COLO668 (cell line): ENCODE measurements around the gene CNTN4.
"Not testable (repeated sequence)": the region's sequence is repeated elsewhere in the genome, so short reads cannot be mapped to it uniquely, and the experiment has no call there.

ENCODE experiments used
- DNase-seq: peaks from one replicate; lab custom pipeline; 2025; ENCODE audit not compliant: unreplicated experiment; lab: John Stamatoyannopoulos, UW

Gene CNTN4

GRCh38 chr3:2098398-2099027 is at the start of gene CNTN4:
Gene CNTN4 (plus strand): TSS chr3:2098866.
- peak; percentile 95 for DNase-seq

DNA sequence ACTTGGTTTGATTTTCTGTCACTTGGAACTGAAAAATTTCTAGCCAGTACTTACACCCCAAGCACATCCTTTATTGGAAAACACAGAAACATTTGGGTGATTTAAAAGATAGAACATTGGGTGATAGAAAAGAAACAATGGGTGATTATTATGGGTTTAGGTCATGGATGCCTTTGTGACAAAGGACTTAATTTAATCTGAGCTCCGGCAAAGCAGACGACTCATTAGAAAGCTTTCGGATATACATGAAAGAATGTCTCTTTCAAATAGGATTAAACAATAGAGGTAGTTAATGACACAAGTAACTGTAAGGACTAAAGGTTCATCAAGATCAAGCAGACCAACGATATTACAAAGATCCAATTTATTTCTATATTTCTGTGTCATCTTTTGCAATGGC is 37.3 kb upstream of the CNTN4 start:
- DNase-seq = no peak

- DNase-seq = no peak
Measured at GRCh38 chr3:2071531-2071930, 27.1 kb upstream of the CNTN4 start.

GRCh38 chr3:2078821-2079220 is 19.8 kb upstream of the CNTN4 start:
- DNase-seq = no peak

DNA sequence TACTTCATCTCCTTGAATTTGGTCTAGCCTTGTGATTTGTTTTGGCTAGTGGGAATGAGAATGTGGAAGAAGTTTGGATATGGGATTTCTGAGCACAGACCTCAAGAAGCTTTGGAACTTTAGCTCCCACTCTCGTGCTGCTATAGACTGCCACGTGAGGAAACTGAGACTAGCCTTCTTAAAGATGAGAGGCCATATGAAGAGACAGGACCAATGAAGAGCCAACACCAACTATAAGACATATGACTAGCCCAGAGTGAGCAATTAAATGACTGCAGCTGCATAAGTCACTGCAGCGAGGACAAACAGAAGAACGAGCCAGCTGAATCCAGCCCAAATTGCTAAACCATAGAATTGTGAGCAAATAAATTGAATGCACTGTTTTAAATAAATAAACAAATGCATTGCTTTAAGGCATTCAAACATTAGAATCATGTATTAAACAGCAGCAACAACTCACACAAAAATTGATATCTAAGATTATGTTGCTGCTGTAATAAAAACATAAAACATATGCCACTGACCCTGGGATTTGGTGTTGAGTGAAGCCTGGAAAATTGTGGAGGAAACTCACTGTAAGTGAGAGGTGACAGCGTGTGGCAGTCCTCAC is 15.7 kb upstream of the CNTN4 start:
- no peak for DNase-seq

DNA sequence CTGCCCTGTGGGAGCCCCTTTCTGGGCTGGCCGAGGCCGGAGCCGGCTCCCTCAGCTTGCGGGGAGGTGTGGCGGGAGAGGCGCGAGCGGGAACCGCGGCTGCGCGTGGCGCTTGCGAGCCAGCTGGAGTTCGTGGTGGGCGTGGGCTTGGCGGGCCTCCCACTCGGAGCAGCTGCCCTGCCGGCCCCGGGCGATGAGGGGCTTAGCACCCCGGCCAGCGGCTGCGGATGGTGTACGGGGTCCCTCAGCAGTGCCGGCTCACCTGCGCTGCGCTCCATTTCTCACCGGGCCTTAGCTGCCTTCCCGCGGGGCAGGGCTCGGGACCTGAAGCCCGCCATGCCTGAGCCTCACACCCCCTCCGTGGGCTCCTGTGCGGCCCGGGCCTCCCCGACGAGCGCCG is 15.1 kb upstream of the CNTN4 start:
- not testable (repeated sequence) for DNase-seq

- no peak for DNase-seq
Measured at GRCh38 chr3:2090095-2090911, 8.4 kb upstream of the CNTN4 start.

- no peak for DNase-seq
Measured at GRCh38 chr3:2092758-2093157, 5.9 kb upstream of the CNTN4 start.

DNA sequence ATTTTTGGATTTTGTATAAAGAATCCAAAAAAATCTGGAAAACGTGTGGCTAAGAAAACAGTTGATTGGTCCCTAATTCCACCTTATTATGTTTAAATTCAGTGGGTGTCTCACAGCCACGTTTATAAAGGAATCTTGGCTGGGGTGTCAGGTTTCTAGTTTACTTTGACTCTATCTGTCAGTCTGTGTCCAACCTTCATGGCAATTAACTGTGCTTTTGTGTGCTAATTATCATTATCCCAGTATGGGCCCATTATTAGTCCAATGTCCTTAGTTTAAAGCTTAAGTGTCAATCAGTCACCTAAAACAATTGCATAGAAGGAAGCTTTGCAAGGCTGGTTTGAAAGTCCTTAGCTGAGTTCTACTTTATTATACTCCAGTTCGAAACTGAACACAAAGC is 3.7 kb upstream of the CNTN4 start:
- DNase-seq = no peak

DNA sequence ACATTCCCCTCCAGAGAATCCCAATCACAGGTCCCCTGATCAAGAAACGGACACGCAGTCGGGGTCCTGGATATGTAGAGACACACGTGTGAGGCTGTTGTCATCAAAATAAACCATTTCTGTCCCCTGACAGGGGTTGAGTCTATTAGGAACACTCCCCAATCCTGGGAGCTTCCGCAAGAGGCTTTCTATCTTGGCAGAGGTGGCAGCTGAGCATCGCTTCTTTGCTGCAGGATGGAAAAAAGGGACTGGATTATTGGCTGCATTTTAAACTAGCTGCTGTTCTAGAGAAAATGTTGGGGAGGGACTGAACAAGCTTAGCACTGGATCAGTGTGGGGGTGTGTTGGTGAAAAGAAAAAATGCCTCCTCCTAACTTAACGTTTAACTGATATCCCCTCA is 2.5 kb upstream of the CNTN4 start:
- DNase-seq = no peak

DNA sequence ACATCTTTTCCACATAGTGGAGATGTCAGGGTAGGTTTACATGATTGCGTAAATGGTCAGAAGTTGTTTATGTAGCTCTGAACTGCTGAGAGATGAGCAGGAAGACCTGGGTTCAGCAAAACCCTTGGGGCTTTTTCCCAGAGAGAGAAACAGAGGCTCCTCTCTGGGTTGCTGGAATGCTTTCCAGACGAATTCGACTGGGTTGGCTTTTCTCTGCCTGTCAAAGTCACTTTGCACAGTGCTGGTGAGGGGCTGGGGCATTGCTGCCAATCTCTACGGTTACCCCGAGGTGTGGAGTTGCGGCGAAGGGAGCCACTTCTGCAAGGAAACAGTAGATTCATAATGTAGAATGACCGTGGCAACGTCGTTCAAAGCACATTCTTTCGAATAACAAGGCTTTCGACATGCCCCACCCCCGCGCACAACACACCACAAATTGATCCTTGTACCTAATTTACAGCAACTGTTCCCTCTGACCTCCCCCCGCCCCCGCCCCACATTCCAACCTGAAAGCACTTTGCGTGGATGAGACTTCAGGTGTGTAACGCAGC is 950 bp upstream of the CNTN4 start:
- peak; percentile 32 for DNase-seq

DNA sequence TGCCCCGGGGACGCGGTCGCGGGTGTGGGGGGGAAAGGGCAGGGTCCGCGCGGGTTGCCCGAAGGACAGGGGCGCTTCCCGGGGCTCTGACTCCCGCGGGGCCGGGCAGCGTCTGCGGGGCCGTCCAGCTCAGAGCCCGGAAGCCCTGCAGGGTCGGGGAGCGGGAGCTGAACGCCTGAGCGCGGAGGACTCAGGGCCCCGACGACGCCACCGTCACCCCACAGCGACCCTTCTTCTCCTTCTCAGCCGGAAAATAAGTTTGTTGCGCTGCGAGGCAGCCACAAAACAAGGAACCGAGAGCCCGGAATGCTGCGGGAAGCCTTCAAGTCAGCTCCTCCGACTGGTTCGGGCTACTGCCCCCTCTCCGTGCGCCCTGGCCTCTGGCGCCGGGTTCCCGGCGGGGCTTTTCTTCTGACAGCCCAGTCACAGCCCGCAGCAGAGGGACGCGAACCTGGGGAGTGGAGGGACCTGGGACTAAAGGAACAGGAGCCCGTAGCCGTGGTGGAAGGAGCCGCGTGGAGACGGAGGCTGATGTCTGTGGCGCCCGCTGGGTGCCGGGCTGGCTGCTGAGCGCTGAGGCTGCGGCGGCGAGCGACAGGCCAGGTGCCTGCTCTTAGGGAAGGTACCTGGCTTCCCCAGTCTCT is 484 bp downstream of the CNTN4 start:
- peak; percentile 64 for DNase-seq

GRCh38 chr3:2099779-2100191 is 1.1 kb downstream of the CNTN4 start:
- peak; percentile 33 for DNase-seq

DNA sequence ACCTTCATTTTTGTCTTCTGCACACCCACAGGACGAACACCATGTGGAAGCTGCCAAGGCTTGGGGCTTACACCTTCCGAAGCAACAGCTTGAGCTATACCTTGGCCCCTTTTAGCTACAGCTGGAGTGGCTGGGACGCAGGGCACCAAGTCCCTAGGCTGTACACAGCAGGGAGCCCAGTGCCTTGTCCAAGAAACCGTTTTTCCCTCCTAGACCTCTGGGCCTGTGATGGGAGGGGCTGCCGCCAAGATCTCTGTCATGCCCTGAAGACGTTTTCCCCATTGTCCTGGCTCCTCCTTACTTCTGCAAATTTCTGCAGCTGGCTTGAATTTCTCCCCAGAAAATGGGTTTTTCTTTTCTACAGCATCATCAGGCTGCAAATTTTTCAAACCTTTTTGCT is 7.8 kb downstream of the CNTN4 start:
- no peak for DNase-seq

DNA sequence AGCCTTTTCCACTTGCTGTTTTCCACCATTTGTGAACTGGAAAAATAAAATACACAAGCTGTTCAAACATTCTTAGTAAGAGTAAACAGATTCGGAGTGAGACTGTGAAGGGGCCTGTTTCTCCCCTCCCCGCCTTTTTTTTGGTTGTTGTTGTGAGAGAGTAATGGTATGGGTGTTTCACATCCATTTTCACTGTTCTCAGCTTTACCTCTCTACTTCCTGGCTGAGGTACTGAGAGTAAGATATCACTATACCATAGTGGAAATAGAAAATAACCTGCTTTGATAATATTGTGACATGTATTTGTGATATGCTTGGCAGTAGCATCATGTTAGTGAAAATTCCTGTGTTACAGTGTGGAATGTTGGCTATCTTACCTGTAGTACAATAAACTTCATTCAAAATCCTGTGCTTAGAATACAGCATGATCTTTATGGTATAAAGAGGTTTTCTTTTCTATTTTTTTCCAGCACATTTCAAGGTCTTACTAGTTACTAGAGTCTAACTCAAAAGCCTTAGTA is 12.0 kb downstream of the CNTN4 start:
- no peak for DNase-seq

- no peak for DNase-seq
Measured at GRCh38 chr3:2114617-2115275, 16.1 kb downstream of the CNTN4 start.

DNA sequence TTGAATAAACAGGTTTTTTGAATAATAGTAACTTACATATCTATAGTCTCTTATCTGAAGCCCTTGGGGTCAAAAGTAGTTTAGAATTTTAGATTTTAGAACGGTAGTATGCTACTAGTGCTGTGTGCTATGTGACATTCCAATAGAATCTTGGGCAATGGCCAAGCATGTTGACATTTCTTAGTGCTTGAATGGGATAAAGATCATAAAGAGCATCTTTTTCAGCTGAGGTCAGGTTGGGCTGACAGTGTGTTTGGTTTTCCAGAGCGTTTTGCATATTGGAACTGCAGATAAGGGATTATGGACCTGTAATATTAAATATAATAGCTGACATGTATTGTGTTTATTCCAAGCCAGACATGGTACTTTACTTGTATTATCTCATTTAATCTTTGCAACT is 32.1 kb downstream of the CNTN4 start:
- no peak for DNase-seq

- DNase-seq = no peak
Measured at GRCh38 chr3:2133146-2133545, 34.5 kb downstream of the CNTN4 start.

- no peak for DNase-seq
Measured at GRCh38 chr3:2137651-2138050, 39.0 kb downstream of the CNTN4 start.

DNA sequence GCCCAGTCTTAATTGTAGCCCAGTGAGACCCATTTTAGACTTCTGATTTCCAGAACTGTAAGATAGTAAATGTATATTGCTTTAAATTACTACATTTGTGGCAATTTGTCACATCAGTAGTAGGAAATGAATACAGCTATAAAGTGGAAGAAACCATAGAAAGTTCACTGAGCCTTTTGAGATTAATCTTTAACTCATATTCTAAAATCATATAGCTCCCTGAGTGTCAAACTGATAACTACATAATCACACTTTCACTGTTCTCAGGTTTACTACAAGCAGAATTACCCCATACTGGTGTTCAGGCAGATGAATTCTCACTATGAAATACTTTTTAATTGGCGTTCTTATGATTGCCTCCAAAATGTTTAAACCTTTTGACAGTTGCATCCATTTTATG is 42.8 kb downstream of the CNTN4 start:
- DNase-seq = no peak
